T-cell (primary cell): ENCODE data around the gene RANGRF. TPM values are rescaled to one million over a fixed set of nuclear protein-coding genes. Genes with fewer than 3 reads are reported as not detected.

Experiments
- ATAC-seq, 4 experiments: fragments of 200-7000 bp in 3 of 4; fragments of 150-1000 bp in 1 of 4; cut with Tn5 transposase; replicated peaks in 1 of 4; 1 replicate in 3 of 4; 2 replicates in 1 of 4; pipeline ENCODE4 v1.10.0; 2021; ENCODE audit warnings: moderate library complexity in 3 of 4, mild to moderate bottlenecking in 2 of 4, moderate number of reproducible peaks in 1 of 4
- CTCF ChIA-PET, 2 donors: fragments of 300-600 bp; sonication (Branson Sonifier 250); formaldehyde crosslinking; loops; one replicate each; lab custom pipeline; 2022; ENCODE audit warnings: antibody characterized with exemption in 2 of 2; lab: Charles Lee
- POLR2A ChIA-PET, 2 donors: fragments of 300-600 bp; sonication (Branson Sonifier 250); formaldehyde crosslinking; loops; one replicate each; lab custom pipeline; 2022; ENCODE audit warnings: antibody characterized with exemption in 2 of 2; lab: Charles Lee
- DNase-seq, 35 experiments: peaks; one replicate each; pipeline versions ENCODE4 v3.0.0 to v3.0.0-alpha.2; 2013 to 2023
- H3K27ac ChIP-seq: one replicate; pipeline ENCODE4 v1.5.1; 2013; ENCODE audit warnings: low read length
- H3K27me3 ChIP-seq, 2 experiments: replicated peaks in 1 of 2; 1 replicate in 1 of 2; 2 replicates in 1 of 2; pipeline versions ENCODE4 v1.6.1 to v1.7.0; 2013; ENCODE audit warnings: low read length in 1 of 2, mixed read lengths in 1 of 2; ENCODE audit not compliant: control insufficient read depth in 2 of 2, insufficient read depth in 2 of 2; ENCODE audit errors: extremely low read depth in 1 of 2
- H3K36me3 ChIP-seq, 2 donors: 1 replicate in 1 of 2; 2 replicates in 1 of 2; pipeline versions ENCODE4 v1.6.1 to v1.7.0; 2013; ENCODE audit warnings: low read length in 1 of 2; ENCODE audit not compliant: control insufficient read depth in 2 of 2, insufficient read depth in 1 of 2; ENCODE audit errors: extremely low read depth in 1 of 2
- H3K4me1 ChIP-seq, 2 experiments: 1 replicate in 1 of 2; 2 replicates in 1 of 2; pipeline versions ENCODE4 v1.6.1 to v1.7.0; 2013; ENCODE audit warnings: low read length in 2 of 2, mixed read lengths in 1 of 2; ENCODE audit not compliant: insufficient read depth in 2 of 2, control insufficient read depth in 1 of 2; ENCODE audit errors: extremely low read depth in 1 of 2
- H3K4me3 ChIP-seq, 2 donors: 1 replicate in 1 of 2; 2 replicates in 1 of 2; pipeline versions ENCODE4 v1.5.1 to v1.7.0; 2013; ENCODE audit warnings: mild to moderate bottlenecking in 2 of 2, low read length in 1 of 2, moderate library complexity in 1 of 2; ENCODE audit not compliant: control insufficient read depth in 1 of 2; ENCODE audit errors: extremely low read depth in 1 of 2
- H3K9me3 ChIP-seq: 2 replicates; pipeline ENCODE4 v1.7.0; 2013
- H3K27ac Mint-ChIP-seq, 2 donors: one replicate each; pipeline ENCODE4 v1.8.0; 2020 to 2021; ENCODE audit warnings: mild to moderate bottlenecking in 2 of 2, mixed read lengths in 2 of 2
- H3K27me3 Mint-ChIP-seq, 2 donors: one replicate each; pipeline ENCODE4 v1.8.0; 2021 to 2022; ENCODE audit warnings: mixed read lengths in 2 of 2
- H3K36me3 Mint-ChIP-seq: one replicate; pipeline ENCODE4 v1.8.0; 2021; ENCODE audit warnings: mixed read lengths
- H3K4me1 Mint-ChIP-seq, 3 donors: one replicate each; pipeline ENCODE4 v1.8.0; 2020 to 2022; ENCODE audit warnings: mixed read lengths in 3 of 3, mild to moderate bottlenecking in 1 of 3
- H3K4me3 Mint-ChIP-seq, 3 donors: one replicate each; pipeline ENCODE4 v1.8.0; 2020 to 2022; ENCODE audit warnings: mild to moderate bottlenecking in 3 of 3, mixed read lengths in 3 of 3, moderate library complexity in 3 of 3
- H3K9me3 Mint-ChIP-seq, 3 donors: one replicate each; pipeline ENCODE4 v1.8.0; 2020 to 2022; ENCODE audit warnings: mixed read lengths in 3 of 3
- WGBS: methylation state at CpG from one replicate; pipeline ENCODE4 v1.1.5; 2013; ENCODE audit warnings: missing lambda C conversion rate; ENCODE audit not compliant: insufficient coverage; 5-methylcytosine and 5-hydroxymethylcytosine counted together
- total RNA-seq, 35 experiments: library from RNA in 6 of 35; stranded (reverse) in 6 of 35; fragments of 120-200 nt in 1 of 35; gene quantifications; one replicate each; pipeline versions ENCODE4 v1.2.1 to v1.2.4 and lab custom pipeline; 2013 to 2026

The RANGRF gene
- total RNA-seq, 5 donors from 2014 or later (not counting 1 experiment from before 2014, with no cell fraction given): 29.0 to 41.8 (median 40.9) TPM

- no peaks in the 10 kb centered on the region for H3K27me3 Mint-ChIP-seq
- ChIA-PET CTCF (interaction anchor here (0.6 to 1.4 kb wide), 13 partner anchors 53 to 792 kb away, joined by 3 to 6 read pairs (median 3); partner anchors contain the start of gene CTC1 (in 1 of the 2)), POLR2A (interaction anchor here in 1 of 2 donors (0.7 kb wide), 1 partner anchor 108 kb away, joined by 3 read pairs; no protein-coding TSS in a partner anchor)
- H3K9me3 Mint-ChIP-seq: no peaks in the 10 kb centered on the region
- peak; percentile 89 to 93 (median 92) for ATAC-seq
- H3K4me1 Mint-ChIP-seq: peaks cover 9 to 18% (median 11%) of the 10 kb centered on the region in 3 donors
- H3K36me3 ChIP-seq: no peaks in the 10 kb centered on the region
- peaks cover 0 to 8% of the 10 kb centered on the region in 2 experiments for H3K4me1 ChIP-seq
- no peak overlapping the region for H3K4me3 Mint-ChIP-seq
- no peak overlapping the region for H3K4me3 ChIP-seq
- H3K27me3 ChIP-seq: no peaks in the 10 kb centered on the region
- no peaks in the 10 kb centered on the region for H3K9me3 ChIP-seq
- peak overlapping the region in 1 of 2 donors; percentile 65 for H3K27ac Mint-ChIP-seq
- H3K36me3 Mint-ChIP-seq: no peaks in the 10 kb centered on the region
- peak; percentile 35 to 84 (median 57) for DNase-seq
- no peak overlapping the region for H3K27ac ChIP-seq
- WGBS: no CpG with 5 or more reads among the region's 8 CpGs
These were observed 12.3 kb downstream of the RANGRF start for GRCh38 chr17:8300627-8301242.

- H3K36me3 Mint-ChIP-seq: no peaks in the 10 kb centered on the region
- DNase-seq: no peak
- WGBS: 40% methylated on average over 2 of the region's 10 CpGs
- ChIA-PET POLR2A (interaction anchor here in 1 of 2 donors (0.6 kb wide), 1 partner anchor 514 kb away, joined by 7 read pairs; no protein-coding TSS in a partner anchor), CTCF (no interaction called here)
- peaks cover 0 to 2% (median 0%) of the 10 kb centered on the region in 3 donors for H3K4me1 Mint-ChIP-seq
- H3K9me3 ChIP-seq: no peaks in the 10 kb centered on the region
- no peak overlapping the region for H3K27ac Mint-ChIP-seq
- H3K27me3 ChIP-seq: peaks cover 0 to 56% of the 10 kb centered on the region in 2 experiments
- H3K27ac ChIP-seq: no peak overlapping the region
- no peaks in the 10 kb centered on the region for H3K36me3 ChIP-seq
- ATAC-seq: no peak
- no peak overlapping the region for H3K4me3 Mint-ChIP-seq
- peaks cover 0 to 7% of the 10 kb centered on the region in 2 experiments for H3K4me1 ChIP-seq
- no peaks in the 10 kb centered on the region for H3K9me3 Mint-ChIP-seq
- no peak overlapping the region for H3K4me3 ChIP-seq
- peaks cover 5 to 20% of the 10 kb centered on the region in 2 donors for H3K27me3 Mint-ChIP-seq
These were observed 22.2 kb downstream of the RANGRF start for GRCh38 chr17:8310601-8311123.

- Mint-ChIP-seq H3K27ac (no peak overlapping the region), H3K4me1 (peaks cover 0 to 2% (median 0%) of the 10 kb centered on the region in 3 donors), H3K9me3 (no peaks in the 10 kb centered on the region), H3K36me3 (no peaks in the 10 kb centered on the region), H3K27me3 (peaks cover 5 to 25% of the 10 kb centered on the region in 2 donors), H3K4me3 (no peak overlapping the region)
- peaks cover 0 to 7% of the 10 kb centered on the region in 2 experiments for H3K4me1 ChIP-seq
- DNase-seq (no peak), ATAC-seq (no peak)
- H3K9me3 ChIP-seq: no peaks in the 10 kb centered on the region
- ChIA-PET CTCF (no interaction called here), POLR2A (no interaction called here)
- no peaks in the 10 kb centered on the region for H3K36me3 ChIP-seq
- no peak overlapping the region for H3K4me3 ChIP-seq
- H3K27me3 ChIP-seq: peaks cover 0 to 62% of the 10 kb centered on the region in 2 experiments
- WGBS: 86% methylated on average over 16 of the region's 25 CpGs
- H3K27ac ChIP-seq: no peak overlapping the region
These were observed 22.8 kb downstream of the RANGRF start for GRCh38 chr17:8311131-8311790.

- no peak overlapping the region for H3K27ac Mint-ChIP-seq
- no peak overlapping the region for H3K4me3 ChIP-seq
- H3K9me3 Mint-ChIP-seq: no peaks in the 10 kb centered on the region
- H3K4me1 ChIP-seq: peaks cover 0 to 7% of the 10 kb centered on the region in 2 experiments
- H3K4me3 Mint-ChIP-seq: no peak overlapping the region
- POLR2A ChIA-PET: no interaction called here
- no peaks in the 10 kb centered on the region for H3K36me3 Mint-ChIP-seq
- H3K36me3 ChIP-seq: no peaks in the 10 kb centered on the region
- H3K27me3 Mint-ChIP-seq: peaks cover 5 to 27% of the 10 kb centered on the region in 2 donors
- no peak for ATAC-seq
- 82% methylated on average over 10 of the region's 13 CpGs for WGBS
- no peak overlapping the region for H3K27ac ChIP-seq
- H3K4me1 Mint-ChIP-seq: peaks cover 0 to 2% (median 0%) of the 10 kb centered on the region in 3 donors
- H3K27me3 ChIP-seq: peaks cover 0 to 66% of the 10 kb centered on the region in 2 experiments
- no peak for DNase-seq
- CTCF ChIA-PET: interaction anchor here (0.6 to 0.7 kb wide), 4 partner anchors 96 to 665 kb away, joined by 3 to 8 read pairs (median 6); no protein-coding TSS in a partner anchor
- H3K9me3 ChIP-seq: no peaks in the 10 kb centered on the region
These were observed 23.8 kb downstream of the RANGRF start for GRCh38 chr17:8312251-8312650.

GRCh38 chr17:8312726-8313600, 24.5 kb downstream of the RANGRF start:
- peaks cover 0 to 2% (median 0%) of the 10 kb centered on the region in 3 donors for H3K4me1 Mint-ChIP-seq

More at GRCh38 chr17:8312726-8313600, 24.5 kb downstream of the RANGRF start:
- Mint-ChIP-seq H3K36me3 (no peaks in the 10 kb centered on the region), H3K9me3 (no peaks in the 10 kb centered on the region), H3K27ac (no peak overlapping the region), H3K4me3 (no peak overlapping the region), H3K27me3 (peaks cover 5 to 27% of the 10 kb centered on the region in 2 donors)
- Histone ChIP-seq H3K4me1 (peaks cover 0 to 7% of the 10 kb centered on the region in 2 experiments), H3K9me3 (no peaks in the 10 kb centered on the region), H3K27ac (no peak overlapping the region), H3K27me3 (peaks cover 0 to 66% of the 10 kb centered on the region in 2 experiments), H3K4me3 (no peak overlapping the region), H3K36me3 (no peaks in the 10 kb centered on the region)
- ATAC-seq: no peak
- no peak for DNase-seq
- ChIA-PET CTCF (interaction anchor here in 1 of 2 donors (0.6 to 0.7 kb wide), 2 partner anchors 118 to 146 kb away, joined by 5 to 7 read pairs; no protein-coding TSS in a partner anchor), POLR2A (interaction anchor here in 1 of 2 donors (0.7 kb wide), 1 partner anchor 179 kb away, joined by 3 read pairs; no protein-coding TSS in a partner anchor)
- 88% methylated on average over 1 of the region's 16 CpGs for WGBS
